ENCODE results near the gene TRIM63. TPM values are rescaled to one million over a fixed set of nuclear protein-coding genes. Genes with fewer than 3 reads are reported as not detected.

The TRIM63 gene
- polyA plus RNA-seq, 3 donors = 0.09 TPM; not detected in 2

DNA sequence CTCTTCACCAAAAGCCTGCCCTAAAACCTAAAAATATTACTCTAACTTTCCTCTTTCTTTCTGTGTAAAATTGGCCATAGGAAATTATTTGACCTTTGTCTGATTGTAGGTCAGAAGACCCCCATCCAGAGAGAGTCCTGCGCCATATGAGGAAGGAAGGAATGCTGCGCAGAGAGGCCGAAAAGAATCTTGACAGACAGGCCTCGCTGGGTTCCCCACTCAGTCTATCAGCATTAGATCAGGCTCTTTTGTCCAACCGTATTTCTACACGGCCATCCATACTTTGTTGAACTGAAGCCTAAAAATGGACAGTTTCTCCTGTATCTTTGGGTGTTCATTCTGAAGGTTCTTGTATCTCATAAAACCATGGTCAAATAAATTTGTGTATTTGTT lies 17.2 kb downstream of the TRIM63 start:
- Mint-ChIP-seq H3K9me3 (peaks cover 0 to 10% (median under 1%) of the 10 kb centered on the region in 7 donors), H3K36me3 (no peaks in the 10 kb centered on the region), H3K27ac (no peak overlapping the region), H3K27me3 (ENCODE audit: low read depth in 3 of 3) (peaks cover 43 to 72% (median 46%) of the 10 kb centered on the region in 3 donors), H3K4me3 (no peak overlapping the region), H3K4me1 (peaks cover 15% of the 10 kb centered on the region)
- H3K27me3 ChIP-seq (ENCODE audit: control insufficient read depth in 2 of 2, insufficient read depth in 2 of 2, low read length in 2 of 2) = peaks cover 19 to 41% of the 10 kb centered on the region in 2 donors
- no peak overlapping the region for H3K4me3 ChIP-seq (replicated peaks in 1 of 3; ENCODE audit: low read depth in 2 of 3, low read length in 3 of 3)
- H3K79me2 ChIP-seq (ENCODE audit: insufficient read depth, low read length) = no peaks in the 10 kb centered on the region
- no peaks in the 10 kb centered on the region for H4K20me1 ChIP-seq (ENCODE audit: insufficient read depth, low read length)
- peaks cover 7 to 12% of the 10 kb centered on the region in 2 donors for H3K4me1 ChIP-seq (ENCODE audit: control insufficient read depth in 1 of 2, insufficient read depth in 2 of 2, low read length in 2 of 2)
- no peak overlapping the region for H2AFZ ChIP-seq (ENCODE audit: insufficient read depth, low read depth, low read length, poor library complexity, severe bottlenecking)
- WGBS (ENCODE audit: insufficient coverage) = 96% methylated on average over 5 of the region's 6 CpGs
- H3K4me2 ChIP-seq (replicated peaks; ENCODE audit: extremely low read depth, low read length, poor library complexity, severe bottlenecking) = no peak overlapping the region
- H3K36me3 ChIP-seq (replicated peaks in 1 of 2; ENCODE audit: control insufficient read depth in 1 of 2, insufficient read depth in 2 of 2, low read length in 2 of 2) = no peaks in the 10 kb centered on the region
- no peak overlapping the region for H3K9ac ChIP-seq (ENCODE audit: insufficient read depth, low read length, poor library complexity, severe bottlenecking)
- TF ChIP-seq, protein P1, sequence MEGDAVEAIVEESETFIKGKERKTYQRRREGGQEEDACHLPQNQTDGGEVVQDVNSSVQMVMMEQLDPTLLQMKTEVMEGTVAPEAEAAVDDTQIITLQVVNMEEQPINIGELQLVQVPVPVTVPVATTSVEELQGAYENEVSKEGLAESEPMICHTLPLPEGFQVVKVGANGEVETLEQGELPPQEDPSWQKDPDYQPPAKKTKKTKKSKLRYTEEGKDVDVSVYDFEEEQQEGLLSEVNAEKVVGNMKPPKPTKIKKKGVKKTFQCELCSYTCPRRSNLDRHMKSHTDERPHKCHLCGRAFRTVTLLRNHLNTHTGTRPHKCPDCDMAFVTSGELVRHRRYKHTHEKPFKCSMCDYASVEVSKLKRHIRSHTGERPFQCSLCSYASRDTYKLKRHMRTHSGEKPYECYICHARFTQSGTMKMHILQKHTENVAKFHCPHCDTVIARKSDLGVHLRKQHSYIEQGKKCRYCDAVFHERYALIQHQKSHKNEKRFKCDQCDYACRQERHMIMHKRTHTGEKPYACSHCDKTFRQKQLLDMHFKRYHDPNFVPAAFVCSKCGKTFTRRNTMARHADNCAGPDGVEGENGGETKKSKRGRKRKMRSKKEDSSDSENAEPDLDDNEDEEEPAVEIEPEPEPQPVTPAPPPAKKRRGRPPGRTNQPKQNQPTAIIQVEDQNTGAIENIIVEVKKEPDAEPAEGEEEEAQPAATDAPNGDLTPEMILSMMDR (IDR thresholded peaks at IDR 0.05) = no peak
- no peak for DNase-seq
- H3K9me3 ChIP-seq (replicated peaks in 1 of 2; ENCODE audit: control insufficient read depth in 1 of 2, insufficient read depth in 1 of 2, low read length in 2 of 2) = peaks cover 0 to 15% of the 10 kb centered on the region in 2 donors
- H3K27ac ChIP-seq (ENCODE audit: low read depth in 1 of 2, low read length in 2 of 2) = no peak overlapping the region
- intact Hi-C loops (cut with micrococcal nuclease) = no loop called here

DNA sequence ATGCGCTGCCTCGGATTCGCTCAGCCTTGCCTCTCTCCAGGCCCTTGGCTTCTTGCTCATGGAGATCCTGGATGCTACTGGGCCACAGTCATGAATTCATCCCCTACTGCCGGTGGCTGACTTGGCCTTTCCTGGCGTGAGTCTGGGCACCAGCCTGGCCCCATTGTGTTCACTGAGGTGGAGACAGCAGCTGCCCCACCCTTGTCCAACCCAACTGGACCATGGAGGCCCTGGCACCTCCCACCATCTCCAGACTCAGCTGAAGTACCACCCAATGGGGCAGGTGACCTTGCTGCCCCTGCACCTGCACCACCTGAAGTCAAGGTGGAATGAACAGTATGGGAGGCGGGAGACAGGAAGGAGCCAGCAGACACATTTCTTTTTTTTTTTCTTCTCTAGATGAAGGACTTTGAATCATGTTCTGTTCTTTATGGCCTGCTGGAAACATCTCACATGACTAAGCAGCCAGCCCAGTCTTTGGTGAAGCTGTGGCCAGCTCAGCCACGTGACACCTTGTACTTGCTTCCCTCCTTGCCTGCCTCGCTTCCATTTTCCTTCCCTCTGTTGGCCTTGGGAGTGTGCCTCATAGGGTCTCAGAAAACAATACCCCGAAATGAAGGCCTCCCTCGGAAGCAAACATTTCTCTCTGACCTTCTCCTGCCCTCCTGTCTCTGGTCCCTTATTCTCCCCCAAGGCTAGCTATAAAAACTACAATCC lies 17.7 kb downstream of the TRIM63 start:
- Mint-ChIP-seq H3K4me3 (peak overlapping the region in 1 of 2 donors; percentile 5), H3K27me3 (ENCODE audit: low read depth in 3 of 3) (peaks cover 49 to 75% (median 51%) of the 10 kb centered on the region in 3 donors), H3K4me1 (peaks cover 15% of the 10 kb centered on the region), H3K27ac (no peak overlapping the region), H3K9me3 (peaks cover 0 to 12% (median 1%) of the 10 kb centered on the region in 7 donors), H3K36me3 (no peaks in the 10 kb centered on the region)
- Histone ChIP-seq H3K4me3 (replicated peaks in 1 of 3; ENCODE audit: low read depth in 2 of 3, low read length in 3 of 3) (no peak overlapping the region), H3K27ac (ENCODE audit: low read depth in 1 of 2, low read length in 2 of 2) (no peak overlapping the region), H3K36me3 (replicated peaks in 1 of 2; ENCODE audit: control insufficient read depth in 1 of 2, insufficient read depth in 2 of 2, low read length in 2 of 2) (no peaks in the 10 kb centered on the region), H3K4me1 (ENCODE audit: control insufficient read depth in 1 of 2, insufficient read depth in 2 of 2, low read length in 2 of 2) (peaks cover 7 to 12% of the 10 kb centered on the region in 2 donors), H3K4me2 (replicated peaks; ENCODE audit: extremely low read depth, low read length, poor library complexity, severe bottlenecking) (no peak overlapping the region), H3K79me2 (ENCODE audit: insufficient read depth, low read length) (no peaks in the 10 kb centered on the region), H4K20me1 (ENCODE audit: insufficient read depth, low read length) (no peaks in the 10 kb centered on the region), H3K27me3 (ENCODE audit: control insufficient read depth in 2 of 2, insufficient read depth in 2 of 2, low read length in 2 of 2) (peaks cover 24 to 47% of the 10 kb centered on the region in 2 donors), H2AFZ (ENCODE audit: insufficient read depth, low read depth, low read length, poor library complexity, severe bottlenecking) (no peak overlapping the region), H3K9me3 (replicated peaks in 1 of 2; ENCODE audit: control insufficient read depth in 1 of 2, insufficient read depth in 1 of 2, low read length in 2 of 2) (peaks cover 0 to 20% of the 10 kb centered on the region in 2 donors), H3K9ac (ENCODE audit: insufficient read depth, low read length, poor library complexity, severe bottlenecking) (no peak overlapping the region)
- intact Hi-C loops (cut with micrococcal nuclease) = no loop called here
- 70% methylated on average over 9 of the region's 10 CpGs for WGBS (ENCODE audit: insufficient coverage)
- peak in 1 of 3 donors; percentile 33 for DNase-seq
- TF ChIP-seq, protein P1 (IDR thresholded peaks at IDR 0.05) = no peak
